ENCODE data around the gene EPHA3.

GRCh38 chr3:89375451-89375850 lies 268.0 kb downstream of the EPHA3 start:
- TF ChIP-seq, protein P1, sequence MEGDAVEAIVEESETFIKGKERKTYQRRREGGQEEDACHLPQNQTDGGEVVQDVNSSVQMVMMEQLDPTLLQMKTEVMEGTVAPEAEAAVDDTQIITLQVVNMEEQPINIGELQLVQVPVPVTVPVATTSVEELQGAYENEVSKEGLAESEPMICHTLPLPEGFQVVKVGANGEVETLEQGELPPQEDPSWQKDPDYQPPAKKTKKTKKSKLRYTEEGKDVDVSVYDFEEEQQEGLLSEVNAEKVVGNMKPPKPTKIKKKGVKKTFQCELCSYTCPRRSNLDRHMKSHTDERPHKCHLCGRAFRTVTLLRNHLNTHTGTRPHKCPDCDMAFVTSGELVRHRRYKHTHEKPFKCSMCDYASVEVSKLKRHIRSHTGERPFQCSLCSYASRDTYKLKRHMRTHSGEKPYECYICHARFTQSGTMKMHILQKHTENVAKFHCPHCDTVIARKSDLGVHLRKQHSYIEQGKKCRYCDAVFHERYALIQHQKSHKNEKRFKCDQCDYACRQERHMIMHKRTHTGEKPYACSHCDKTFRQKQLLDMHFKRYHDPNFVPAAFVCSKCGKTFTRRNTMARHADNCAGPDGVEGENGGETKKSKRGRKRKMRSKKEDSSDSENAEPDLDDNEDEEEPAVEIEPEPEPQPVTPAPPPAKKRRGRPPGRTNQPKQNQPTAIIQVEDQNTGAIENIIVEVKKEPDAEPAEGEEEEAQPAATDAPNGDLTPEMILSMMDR (IDR thresholded peaks at IDR 0.05; ENCODE audit: low read depth, low read length, missing input control) = no peak
- TF ChIP-seq TAF1 (conservative IDR thresholded peaks at IDR 0.05) = no peak
- no peak for TF ChIP-seq YY1 (IDR thresholded peaks at IDR 0.05)
- no peak for TF ChIP-seq JUND (IDR thresholded peaks at IDR 0.05)
- no peak for TF ChIP-seq RAD21 (IDR thresholded peaks at IDR 0.05)
- no peak for TF ChIP-seq ATF3 (IDR thresholded peaks at IDR 0.05)
- TF ChIP-seq RXRA (IDR thresholded peaks at IDR 0.05) = no peak

Data from liver (tissue), 3 donors.